Measurements from ENCODE around the gene FNDC3B.

The FNDC3B gene

GRCh38 chr3:172219750-172220149 lies 180.4 kb downstream of the FNDC3B start:
- no peak overlapping the region for H3K9ac ChIP-seq (ENCODE audit: low read length)
- no peak overlapping the region for H3K4me2 ChIP-seq (ENCODE audit: low read length)
- no peaks in the 10 kb centered on the region for H3K36me3 ChIP-seq (ENCODE audit: insufficient read depth, low read length)
- H3K27me3 ChIP-seq (ENCODE audit: insufficient read depth, low read length), result no peaks in the 10 kb centered on the region
- H3K4me1 ChIP-seq (ENCODE audit: insufficient read depth, low read length, severe bottlenecking), result no peaks in the 10 kb centered on the region
- no peak for TF ChIP-seq EZH2 (IDR thresholded peaks at IDR 0.05; ENCODE audit: borderline replicate concordance, low read length)
- TF ChIP-seq, protein P1, sequence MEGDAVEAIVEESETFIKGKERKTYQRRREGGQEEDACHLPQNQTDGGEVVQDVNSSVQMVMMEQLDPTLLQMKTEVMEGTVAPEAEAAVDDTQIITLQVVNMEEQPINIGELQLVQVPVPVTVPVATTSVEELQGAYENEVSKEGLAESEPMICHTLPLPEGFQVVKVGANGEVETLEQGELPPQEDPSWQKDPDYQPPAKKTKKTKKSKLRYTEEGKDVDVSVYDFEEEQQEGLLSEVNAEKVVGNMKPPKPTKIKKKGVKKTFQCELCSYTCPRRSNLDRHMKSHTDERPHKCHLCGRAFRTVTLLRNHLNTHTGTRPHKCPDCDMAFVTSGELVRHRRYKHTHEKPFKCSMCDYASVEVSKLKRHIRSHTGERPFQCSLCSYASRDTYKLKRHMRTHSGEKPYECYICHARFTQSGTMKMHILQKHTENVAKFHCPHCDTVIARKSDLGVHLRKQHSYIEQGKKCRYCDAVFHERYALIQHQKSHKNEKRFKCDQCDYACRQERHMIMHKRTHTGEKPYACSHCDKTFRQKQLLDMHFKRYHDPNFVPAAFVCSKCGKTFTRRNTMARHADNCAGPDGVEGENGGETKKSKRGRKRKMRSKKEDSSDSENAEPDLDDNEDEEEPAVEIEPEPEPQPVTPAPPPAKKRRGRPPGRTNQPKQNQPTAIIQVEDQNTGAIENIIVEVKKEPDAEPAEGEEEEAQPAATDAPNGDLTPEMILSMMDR (IDR thresholded peaks at IDR 0.05; ENCODE audit: low read length), result no peak
- H3K27ac ChIP-seq (ENCODE audit: low read depth, low read length, poor library complexity, severe bottlenecking), result no peak overlapping the region
- no peaks in the 10 kb centered on the region for H3K9me3 ChIP-seq (ENCODE audit: low read length)
- no peaks in the 10 kb centered on the region for H3K9me2 ChIP-seq (ENCODE audit: low read depth, low read length)
- no peaks in the 10 kb centered on the region for H3K79me2 ChIP-seq (ENCODE audit: insufficient read depth, low read length)
- H3F3A ChIP-seq (ENCODE audit: insufficient read depth, low read length), result no peaks in the 10 kb centered on the region
- H2AFZ ChIP-seq (ENCODE audit: low read length), result no peak overlapping the region
- H3K4me3 ChIP-seq (ENCODE audit: low read depth, low read length, poor library complexity, severe bottlenecking), result no peak overlapping the region
- no peaks in the 10 kb centered on the region for H4K20me1 ChIP-seq (ENCODE audit: insufficient read depth, low read length)

GRCh38 chr3:172221547-172221946 lies 182.2 kb downstream of the FNDC3B start:
- Histone ChIP-seq H3K27ac (ENCODE audit: low read depth, low read length, poor library complexity, severe bottlenecking) (no peak overlapping the region), H3K4me3 (ENCODE audit: low read depth, low read length, poor library complexity, severe bottlenecking) (no peak overlapping the region), H3K4me1 (ENCODE audit: insufficient read depth, low read length, severe bottlenecking) (no peaks in the 10 kb centered on the region), H3K36me3 (ENCODE audit: insufficient read depth, low read length) (no peaks in the 10 kb centered on the region), H3F3A (ENCODE audit: insufficient read depth, low read length) (no peaks in the 10 kb centered on the region), H3K4me2 (ENCODE audit: low read length) (no peak overlapping the region), H2AFZ (ENCODE audit: low read length) (no peak overlapping the region), H4K20me1 (ENCODE audit: insufficient read depth, low read length) (no peaks in the 10 kb centered on the region), H3K9me3 (ENCODE audit: low read length) (no peaks in the 10 kb centered on the region), H3K9ac (ENCODE audit: low read length) (no peak overlapping the region), H3K27me3 (ENCODE audit: insufficient read depth, low read length) (no peaks in the 10 kb centered on the region), H3K9me2 (ENCODE audit: low read depth, low read length) (no peaks in the 10 kb centered on the region), H3K79me2 (ENCODE audit: insufficient read depth, low read length) (no peaks in the 10 kb centered on the region)
- TF ChIP-seq EZH2 (IDR thresholded peaks at IDR 0.05; ENCODE audit: borderline replicate concordance, low read length), result no peak
- TF ChIP-seq, protein P1 (IDR thresholded peaks at IDR 0.05; ENCODE audit: low read length), result no peak

DNA sequence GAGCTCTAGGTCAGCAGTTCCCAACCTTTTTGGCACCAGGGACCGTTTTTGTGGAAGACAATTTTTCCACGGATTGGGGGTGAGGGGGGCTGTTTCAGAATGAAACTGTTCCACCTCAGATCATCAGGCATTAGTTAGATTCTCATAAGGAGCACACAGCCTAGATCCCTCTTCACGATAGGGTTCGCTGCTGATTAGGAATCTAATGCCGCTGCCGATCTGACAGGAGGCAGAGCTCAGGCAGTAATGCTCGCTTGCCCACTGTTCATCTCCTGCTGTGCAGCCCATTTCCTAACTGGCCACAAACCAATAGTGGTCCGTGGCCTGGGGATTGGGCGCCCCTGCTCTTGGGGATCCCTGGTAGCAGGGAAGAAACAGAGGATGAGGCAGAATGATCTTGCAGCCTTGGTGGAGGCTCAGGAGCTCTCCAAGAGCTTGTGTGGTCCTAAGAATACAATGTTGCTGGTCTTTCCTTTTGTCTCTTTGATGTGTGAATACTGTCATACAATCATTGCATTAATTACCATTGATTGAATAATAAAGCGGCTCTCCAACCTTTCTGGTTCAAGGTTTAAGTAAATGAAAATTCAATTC lies 183.2 kb downstream of the FNDC3B start:
- Histone ChIP-seq H3K4me1 (ENCODE audit: insufficient read depth, low read length, severe bottlenecking) (no peaks in the 10 kb centered on the region), H3K9ac (ENCODE audit: low read length) (no peak overlapping the region), H3K4me3 (ENCODE audit: low read depth, low read length, poor library complexity, severe bottlenecking) (no peak overlapping the region), H3K36me3 (ENCODE audit: insufficient read depth, low read length) (no peaks in the 10 kb centered on the region), H3K27ac (ENCODE audit: low read depth, low read length, poor library complexity, severe bottlenecking) (no peak overlapping the region), H3K9me3 (ENCODE audit: low read length) (no peaks in the 10 kb centered on the region), H2AFZ (ENCODE audit: low read length) (no peak overlapping the region), H3K9me2 (ENCODE audit: low read depth, low read length) (no peaks in the 10 kb centered on the region), H4K20me1 (ENCODE audit: insufficient read depth, low read length) (no peaks in the 10 kb centered on the region), H3K4me2 (ENCODE audit: low read length) (no peak overlapping the region), H3K79me2 (ENCODE audit: insufficient read depth, low read length) (no peaks in the 10 kb centered on the region), H3K27me3 (ENCODE audit: insufficient read depth, low read length) (no peaks in the 10 kb centered on the region), H3F3A (ENCODE audit: insufficient read depth, low read length) (no peaks in the 10 kb centered on the region)
- no peak for TF ChIP-seq EZH2 (IDR thresholded peaks at IDR 0.05; ENCODE audit: borderline replicate concordance, low read length)
- TF ChIP-seq, protein P1 (IDR thresholded peaks at IDR 0.05; ENCODE audit: low read length), result no peak

Data from OCI-LY1 (cell line).